Measurements from ENCODE around the gene STYXL1. TPM values are rescaled to one million over a fixed set of nuclear protein-coding genes. Genes with fewer than 3 reads are reported as not detected.
"Not testable (repeated sequence)": the region's sequence is repeated elsewhere in the genome, so short reads cannot be mapped to it uniquely, and the experiment has no call there.

Gene STYXL1
- total RNA-seq, 1 donor from 2014 or later = 9.7 TPM

DNA sequence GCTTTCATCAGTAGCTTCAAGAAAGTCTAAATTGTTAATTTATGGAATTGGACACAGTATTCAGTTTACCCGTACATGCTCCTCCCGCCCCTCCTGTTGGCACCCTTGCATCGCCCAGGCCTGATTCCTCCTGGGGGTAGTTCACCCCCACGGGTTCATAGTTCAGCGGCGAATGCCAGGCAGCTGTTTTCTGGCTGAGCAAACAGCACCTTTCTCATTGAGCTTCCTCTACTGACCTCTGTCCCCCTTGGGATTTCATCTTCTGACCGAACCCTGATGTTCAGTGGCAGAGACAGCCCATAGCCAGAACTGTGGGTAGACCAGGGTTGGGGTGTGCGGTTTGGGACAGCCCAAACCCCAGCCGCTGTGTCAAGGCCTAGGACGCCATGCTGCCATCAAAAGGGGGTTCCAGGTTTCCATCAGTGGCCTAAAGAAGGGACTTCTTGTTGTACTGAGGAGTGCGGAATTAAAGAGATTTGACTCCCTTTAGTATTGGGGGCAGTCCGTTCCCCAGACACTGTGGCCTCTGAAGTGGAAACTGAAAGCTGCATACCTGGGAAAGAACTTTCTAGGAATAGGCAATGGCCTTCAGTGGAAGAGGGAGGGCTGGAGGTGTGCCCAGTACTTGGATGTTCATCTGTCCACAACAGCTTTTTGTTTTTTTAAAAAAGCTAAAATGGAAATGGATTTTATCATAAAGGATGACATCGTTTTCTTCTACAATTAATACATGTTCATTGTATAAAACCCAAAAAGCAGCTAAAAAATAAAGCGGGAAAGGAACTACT is 19.1 kb upstream of the STYXL1 start:
- DNase-seq (ENCODE audit: low spot score) = no peak

GRCh38 chr7:76065016-76065612 is 17.3 kb upstream of the STYXL1 start:
- DNase-seq (ENCODE audit: low spot score) = no peak

DNA sequence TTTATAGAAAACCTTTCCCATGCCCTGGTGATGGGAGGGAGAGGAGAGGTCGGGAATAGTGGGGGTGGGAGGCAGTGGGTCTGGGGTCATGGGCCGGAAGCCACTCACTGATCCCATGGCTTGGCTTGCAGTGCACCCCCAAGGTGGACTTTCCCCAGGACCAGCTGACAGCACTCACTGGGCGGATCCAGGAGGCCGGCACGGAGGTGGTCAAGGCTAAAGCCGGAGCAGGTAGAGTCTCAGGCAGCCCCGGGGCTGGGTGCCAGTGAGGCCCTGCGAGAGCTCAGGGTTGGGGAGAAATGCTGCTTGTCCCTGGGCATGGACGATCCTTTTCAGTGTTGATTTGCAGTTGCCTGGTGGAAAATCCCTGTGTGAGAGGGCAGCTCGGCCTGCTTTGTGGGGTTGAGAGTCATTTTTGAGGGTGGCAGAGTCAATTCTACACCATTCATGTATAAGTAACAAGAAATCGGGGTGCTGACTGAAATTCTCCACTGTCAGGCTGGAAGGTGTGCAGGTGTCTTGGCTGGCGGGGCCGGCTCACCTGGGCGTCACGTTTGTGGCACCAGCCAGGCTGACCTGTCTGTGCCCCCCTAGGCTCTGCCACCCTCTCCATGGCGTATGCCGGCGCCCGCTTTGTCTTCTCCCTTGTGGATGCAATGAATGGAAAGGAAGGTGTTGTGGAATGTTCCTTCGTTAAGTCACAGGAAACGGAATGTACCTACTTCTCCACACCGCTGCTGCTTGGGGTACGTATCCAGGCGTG is 16.6 kb upstream of the STYXL1 start:
- DNase-seq (ENCODE audit: low spot score) = no peak

DNA sequence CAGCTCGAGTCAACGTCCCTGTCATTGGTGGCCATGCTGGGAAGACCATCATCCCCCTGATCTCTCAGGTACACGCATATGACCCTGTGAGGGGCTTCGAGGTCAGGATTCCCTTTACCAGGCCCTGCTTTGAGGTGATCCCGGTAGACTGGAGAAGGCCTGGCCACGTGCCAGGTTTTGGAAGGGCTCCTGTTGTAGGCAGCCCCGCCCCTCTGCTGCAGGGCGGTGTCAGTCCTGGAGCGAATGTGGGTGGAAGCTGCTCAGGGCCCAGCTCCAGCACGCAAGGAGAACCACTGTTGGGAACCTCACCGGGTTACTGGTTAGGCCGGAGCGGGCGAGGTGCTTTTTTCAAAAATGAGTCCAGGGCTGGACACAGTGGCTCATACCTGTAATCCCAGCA is 15.7 kb upstream of the STYXL1 start:
- DNase-seq (ENCODE audit: low spot score) = no peak

- no peak for DNase-seq (ENCODE audit: low spot score)
These were observed 15.3 kb upstream of the STYXL1 start for GRCh38 chr7:76063114-76063513.

GRCh38 chr7:76062254-76062653 is 14.5 kb upstream of the STYXL1 start:
- no peak for DNase-seq (ENCODE audit: low spot score)

DNA sequence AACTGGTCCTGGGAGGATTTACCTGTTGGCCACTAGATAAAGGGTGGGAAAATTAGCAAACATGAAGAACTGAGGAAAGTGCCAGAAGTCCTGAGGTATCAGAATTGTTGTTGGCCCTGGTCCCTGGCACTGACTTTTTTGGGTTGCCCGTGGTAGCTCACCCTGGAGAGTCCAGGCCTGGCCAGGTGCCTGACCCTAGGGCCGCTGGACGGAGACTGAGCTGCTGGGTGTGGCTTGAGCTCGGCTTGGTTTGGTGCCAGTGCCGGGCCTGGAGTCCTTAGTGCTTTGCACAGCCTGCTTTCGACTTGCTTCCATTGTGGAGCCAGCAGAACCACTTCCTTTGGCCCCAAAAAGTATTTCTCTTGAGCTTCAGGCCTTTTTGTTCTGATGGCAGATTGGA is 13.0 kb upstream of the STYXL1 start:
- DNase-seq (ENCODE audit: low spot score) = no peak

GRCh38 chr7:76058745-76059144 is 10.9 kb upstream of the STYXL1 start:
- DNase-seq (ENCODE audit: low spot score) = not testable (repeated sequence)

GRCh38 chr7:76057813-76058145 is 10.0 kb upstream of the STYXL1 start:
- no peak for DNase-seq (ENCODE audit: low spot score)

GRCh38 chr7:76057103-76057812 is 9.5 kb upstream of the STYXL1 start:
- no peak for DNase-seq (ENCODE audit: low spot score)

DNA sequence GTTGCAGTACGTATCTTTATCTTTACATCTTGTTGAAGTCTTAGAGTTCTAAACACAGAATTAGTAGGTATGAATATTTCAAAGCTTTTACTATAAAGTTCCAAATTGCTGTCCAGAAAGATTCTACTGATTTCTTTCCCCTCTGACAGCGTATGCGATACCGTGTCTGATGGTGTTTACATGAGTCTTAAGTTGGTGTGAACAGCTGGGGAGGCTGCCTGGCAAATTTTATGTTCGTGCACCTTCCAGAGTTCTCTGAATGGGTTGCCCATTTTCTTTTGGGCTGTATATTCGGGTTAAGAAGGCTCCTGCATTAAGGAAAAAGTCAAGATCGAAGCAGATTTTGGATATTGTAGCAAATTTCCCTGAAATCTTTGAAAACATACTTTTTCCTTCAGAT is 8.4 kb upstream of the STYXL1 start:
- no peak for DNase-seq (ENCODE audit: low spot score)

DNA sequence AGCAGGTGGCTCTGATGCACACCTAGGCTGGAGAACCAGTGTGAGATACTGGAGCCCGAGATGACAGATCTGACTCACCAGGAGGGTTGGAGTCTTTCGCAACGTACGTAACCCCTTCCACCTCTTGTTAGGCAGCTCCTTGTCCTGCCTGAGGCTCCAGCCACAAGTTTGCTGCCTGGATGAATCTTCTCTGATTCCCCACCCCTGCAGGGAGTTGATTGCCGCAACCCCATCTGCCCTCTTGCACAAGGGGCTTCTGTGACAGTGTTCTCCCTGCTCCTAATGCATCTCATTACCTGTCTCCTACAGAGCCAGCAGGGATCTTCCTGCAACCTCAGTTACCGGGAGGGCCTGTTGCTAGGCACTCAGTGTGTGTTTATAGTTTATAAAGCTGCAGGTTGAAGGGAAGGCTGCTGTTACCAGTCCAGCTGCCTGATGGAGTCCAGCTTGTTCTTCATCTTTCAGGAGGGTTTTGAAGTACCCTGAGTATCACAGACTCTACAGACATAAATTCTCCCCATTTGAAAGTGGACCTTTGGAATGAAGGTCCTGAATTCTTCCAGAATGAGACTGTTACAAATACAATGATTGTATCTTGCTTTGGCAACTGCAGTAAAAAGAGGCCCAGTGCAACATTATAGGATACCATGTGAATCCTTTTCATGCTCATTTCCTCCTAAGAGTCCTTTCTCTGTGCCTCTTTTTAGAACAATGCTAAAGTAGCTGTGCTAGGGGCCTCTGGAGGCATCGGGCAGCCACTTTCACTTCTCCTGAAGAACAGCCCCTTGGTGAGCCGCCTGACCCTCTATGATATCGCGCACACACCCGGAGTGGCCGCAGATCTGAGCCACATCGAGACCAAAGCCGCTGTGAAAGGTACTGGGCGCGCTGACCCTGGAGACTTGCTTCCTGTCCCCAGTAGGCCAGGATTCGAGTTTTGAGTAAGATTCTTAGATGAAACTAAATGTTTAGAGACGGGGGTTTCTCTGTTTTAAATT is 6.6 kb upstream of the STYXL1 start:
- no peak for DNase-seq (ENCODE audit: low spot score)

GRCh38 chr7:76053461-76053860 is 5.7 kb upstream of the STYXL1 start:
- no peak for DNase-seq (ENCODE audit: low spot score)

DNA sequence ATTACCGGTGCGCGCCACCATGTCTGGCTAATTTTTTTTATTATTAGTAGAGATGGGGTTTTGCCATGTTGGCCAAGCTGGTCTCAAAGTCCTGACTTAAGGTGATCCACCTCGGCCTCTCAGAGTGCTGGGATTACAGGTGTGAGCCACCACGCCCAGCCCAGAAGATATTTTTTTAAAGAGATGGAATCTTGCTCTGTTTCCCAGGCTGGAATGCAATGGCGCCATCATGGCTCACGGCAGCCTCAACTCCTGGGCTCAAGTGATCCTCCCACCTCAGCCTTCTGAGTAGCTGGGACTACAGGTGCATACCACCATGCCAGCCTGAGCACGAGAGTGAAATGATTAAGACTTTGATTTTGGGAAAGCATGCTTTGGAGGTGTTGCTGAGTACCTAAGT is 4.9 kb upstream of the STYXL1 start:
- DNase-seq (ENCODE audit: low spot score) = not testable (repeated sequence)

GRCh38 chr7:76051840-76052239 is 4.0 kb upstream of the STYXL1 start:
- DNase-seq (ENCODE audit: low spot score) = no peak

DNA sequence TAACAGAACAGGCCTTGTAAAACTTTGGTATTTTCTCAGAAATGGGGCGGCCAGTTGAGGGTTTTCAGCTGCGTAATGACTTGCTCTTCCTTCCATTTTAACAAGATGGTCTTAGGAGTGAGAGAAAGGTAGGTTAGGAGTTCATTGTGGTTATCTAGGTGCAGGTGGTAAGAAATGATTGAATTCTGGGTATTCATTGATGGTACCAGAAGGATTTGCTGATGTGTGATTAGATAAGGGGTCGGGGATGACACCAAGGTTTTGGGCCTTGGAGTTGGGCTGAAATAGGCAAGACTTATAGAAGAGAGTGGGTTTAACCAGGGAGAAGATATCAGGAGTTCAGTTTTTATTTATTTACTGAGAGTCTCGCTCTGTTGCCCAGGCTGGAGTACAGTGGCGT is 2.7 kb upstream of the STYXL1 start:
- DNase-seq (ENCODE audit: low spot score) = no peak

DNA sequence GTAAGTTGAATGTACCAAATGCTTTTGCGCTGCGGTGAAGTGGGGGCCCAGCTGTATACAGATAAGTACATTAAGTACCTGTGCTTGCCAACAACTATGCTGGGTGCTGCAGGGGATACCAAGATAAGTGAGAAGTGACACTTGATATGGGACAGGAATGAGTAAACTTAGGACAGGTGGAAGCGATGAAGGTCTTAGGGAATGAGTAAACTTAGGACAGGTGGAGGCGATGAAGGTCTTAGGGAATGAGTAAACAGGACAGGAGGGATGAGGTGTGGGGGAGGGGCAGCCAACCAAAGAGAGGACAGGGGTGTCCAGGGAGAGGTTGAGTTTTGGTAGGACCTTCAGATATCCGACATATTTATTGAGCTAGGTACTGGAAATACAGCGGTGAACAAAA is 1.5 kb upstream of the STYXL1 start:
- DNase-seq (ENCODE audit: low spot score) = no peak

DNA sequence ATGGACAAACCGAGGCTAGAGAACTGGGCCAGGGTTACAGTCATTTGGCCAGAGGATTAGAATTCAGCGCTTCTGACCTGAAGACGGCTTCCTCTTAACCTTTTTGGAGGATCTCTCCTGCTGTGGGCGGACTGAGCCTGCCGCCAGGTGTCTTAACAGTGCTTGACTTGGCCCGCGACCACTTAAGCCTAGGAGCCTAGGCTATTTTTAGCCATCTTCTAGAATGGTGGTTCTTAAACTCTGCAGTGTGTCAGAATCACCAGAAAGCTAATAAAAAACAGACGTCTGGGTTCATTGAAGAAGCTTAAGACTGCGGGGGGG is 828 bp upstream of the STYXL1 start:
- no peak for DNase-seq (ENCODE audit: low spot score)

DNA sequence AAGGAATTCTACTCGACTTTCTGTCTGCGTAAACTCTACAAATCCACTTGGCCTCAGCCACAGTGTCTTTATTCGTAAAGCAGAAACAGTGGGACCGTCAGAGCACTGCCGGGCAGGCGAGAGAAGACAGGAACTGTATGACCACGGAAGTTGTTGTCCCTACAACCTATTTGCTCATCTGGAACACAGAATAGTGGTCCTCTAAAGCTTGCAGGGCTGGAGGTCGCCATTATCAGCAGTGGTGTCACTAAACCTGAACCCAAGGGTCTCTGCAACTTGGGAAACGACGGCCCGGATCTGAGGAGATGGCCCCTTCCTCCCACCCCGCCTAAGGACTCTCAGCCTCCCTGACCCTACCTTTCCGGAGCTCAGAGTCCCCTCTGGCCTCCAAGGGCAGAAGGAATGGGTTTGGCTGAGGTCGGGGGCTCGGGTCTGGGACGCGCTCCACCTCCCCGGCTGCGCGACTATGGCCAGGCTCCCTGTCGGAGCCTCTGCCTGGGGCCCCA is 442 bp downstream of the STYXL1 start:
- DNase-seq (ENCODE audit: low spot score) = no peak

GRCh38 chr7:76044375-76044865 is 3.4 kb downstream of the STYXL1 start:
- no peak for DNase-seq (ENCODE audit: low spot score)
